ENCODE results near the gene ALK. TPM values are rescaled to one million over a fixed set of nuclear protein-coding genes. Genes with fewer than 3 reads are reported as not detected.
"Not testable (repeated sequence)": the region's sequence is repeated elsewhere in the genome, so short reads cannot be mapped to it uniquely, and the experiment has no call there.

Gene ALK
- total RNA-seq, 4 donors from 2014 or later = 0.32 to 0.42 TPM; not detected in 2

DNA sequence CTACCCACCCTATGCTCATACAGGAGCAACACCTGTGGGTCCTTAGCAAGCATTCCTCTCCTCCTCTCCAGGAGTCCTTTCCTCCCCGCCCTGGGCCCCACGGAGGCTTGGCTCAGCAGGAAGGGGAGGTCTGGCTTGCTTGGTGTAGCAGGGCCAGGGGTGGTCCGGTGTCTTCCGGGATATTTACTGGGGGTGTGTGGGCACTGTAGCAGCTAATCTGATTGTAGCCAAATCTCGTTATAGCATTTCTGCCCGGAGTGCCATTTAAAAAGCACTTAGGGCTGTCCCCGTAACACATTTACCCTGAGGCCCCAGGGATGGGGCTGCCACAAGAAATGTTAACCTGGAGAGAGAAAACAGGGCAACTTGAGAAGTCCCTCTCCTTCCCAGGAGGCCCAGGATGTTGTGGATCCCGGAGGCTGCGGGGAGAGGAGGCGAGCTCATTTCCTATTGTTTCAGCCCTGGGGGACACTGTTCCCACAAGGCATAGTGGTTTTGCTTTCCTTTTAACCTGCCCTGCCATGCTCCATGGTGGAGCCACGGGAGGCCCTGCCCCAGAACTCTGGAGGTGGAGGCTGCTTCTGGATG is 671.6 kb downstream of the ALK start:
- no peaks in the 10 kb centered on the region for H3K4me1 ChIP-seq
- 66% methylated on average over 8 of the region's 11 CpGs for WGBS
- H3K36me3 ChIP-seq = no peaks in the 10 kb centered on the region
- H3K27me3 ChIP-seq = no peaks in the 10 kb centered on the region
- TF ChIP-seq POLR2AphosphoS5 (IDR thresholded peaks at IDR 0.05) = no peak
- no peak for TF ChIP-seq CTCF (IDR thresholded peaks at IDR 0.05)
- TF ChIP-seq POLR2A (IDR thresholded peaks at IDR 0.05) = no peak
- TF ChIP-seq EP300 (IDR thresholded peaks at IDR 0.05) = no peak
- H3K4me3 ChIP-seq = no peak overlapping the region
- H3K27ac ChIP-seq = no peak overlapping the region
- no peak for DNase-seq (ENCODE audit: low spot score in 2 of 2)
- no peaks in the 10 kb centered on the region for H3K9me3 ChIP-seq

DNA sequence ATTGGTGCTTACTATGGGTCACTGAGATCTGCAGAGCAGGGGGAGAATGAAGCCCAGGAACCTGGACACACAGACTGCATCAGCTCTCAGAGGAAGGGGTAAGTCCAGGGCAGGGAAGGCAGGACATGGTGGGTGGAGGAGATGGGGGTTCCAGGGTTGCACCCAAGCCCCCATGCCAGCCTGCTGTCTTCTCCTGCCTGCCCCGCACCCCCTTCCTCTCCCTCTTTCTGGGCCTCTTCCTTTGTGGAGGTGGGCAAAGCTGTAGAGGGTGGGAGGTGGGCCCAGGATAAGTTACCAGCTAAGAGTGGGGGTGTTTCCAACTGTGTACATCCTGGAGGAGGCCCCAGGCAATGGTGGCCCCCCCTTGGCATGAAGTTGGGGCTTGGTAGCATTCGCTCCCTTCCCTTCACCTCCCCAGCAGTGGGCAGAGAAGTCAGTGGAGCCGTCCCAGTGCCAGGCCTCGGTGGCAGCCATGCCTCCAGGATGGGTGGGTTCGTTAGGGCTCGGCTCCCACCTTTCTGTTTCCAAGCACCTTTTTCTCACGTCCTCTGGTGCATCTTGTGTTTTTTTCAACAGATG is 674.0 kb downstream of the ALK start:
- TF ChIP-seq POLR2AphosphoS5 (IDR thresholded peaks at IDR 0.05) (no peak), CTCF (IDR thresholded peaks at IDR 0.05) (no peak), EP300 (IDR thresholded peaks at IDR 0.05) (no peak), POLR2A (IDR thresholded peaks at IDR 0.05) (no peak)
- 73% methylated on average over 7 of the region's 7 CpGs for WGBS

DNA sequence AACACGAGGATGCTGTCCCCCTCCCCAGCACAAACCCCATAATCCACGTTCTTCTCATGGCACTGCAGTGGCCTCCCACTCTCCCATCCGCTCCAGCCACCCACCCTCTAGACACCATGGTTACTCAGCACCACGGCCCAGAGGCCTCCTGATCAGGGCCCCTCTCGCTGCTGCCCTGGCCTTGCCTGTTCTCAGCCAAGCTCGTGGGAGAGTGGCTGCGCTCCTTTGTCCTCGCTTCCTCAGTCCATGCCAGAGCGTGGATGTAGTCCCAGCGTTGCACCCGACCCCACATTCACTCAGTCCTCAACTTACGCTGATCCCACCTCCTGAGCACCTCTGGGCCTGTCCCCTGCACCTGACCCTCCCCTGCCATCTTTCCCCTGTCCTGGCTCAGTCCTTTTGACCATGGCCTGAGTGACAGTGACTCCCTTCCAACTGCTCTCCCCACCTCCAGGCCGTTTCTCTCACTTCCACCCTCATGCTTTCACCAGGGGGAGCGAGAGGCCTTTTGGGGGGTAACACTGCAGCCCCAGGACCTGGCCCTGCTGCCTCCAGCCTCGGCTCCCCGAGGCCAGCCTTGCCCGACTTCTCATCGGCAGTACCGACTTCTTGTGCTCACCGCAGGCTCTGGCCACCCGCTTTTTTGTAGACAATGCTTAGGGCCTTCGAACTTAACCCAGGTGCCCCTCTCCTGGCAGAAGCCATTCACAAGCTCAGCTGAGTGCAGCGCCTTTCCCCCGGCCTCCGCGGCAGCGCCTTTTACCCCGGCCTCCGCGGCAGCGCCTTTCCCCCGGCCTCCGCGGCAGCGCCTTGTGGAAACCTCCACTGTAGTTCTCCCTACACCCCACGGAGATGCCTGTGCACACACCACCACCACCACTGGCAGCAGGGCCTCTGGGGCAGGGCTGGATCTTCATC is 674.7 kb downstream of the ALK start:
- no peaks in the 10 kb centered on the region for H3K27me3 ChIP-seq

More for the DNA sequence above, 674.0 kb downstream of the ALK start:
- H3K36me3 ChIP-seq = no peaks in the 10 kb centered on the region
- H3K4me1 ChIP-seq = no peaks in the 10 kb centered on the region
- no peak overlapping the region for H3K27ac ChIP-seq
- no peak overlapping the region for H3K4me3 ChIP-seq
- H3K9me3 ChIP-seq = no peaks in the 10 kb centered on the region
- DNase-seq (ENCODE audit: low spot score in 2 of 2) = no peak
- no peaks in the 10 kb centered on the region for H3K27me3 ChIP-seq

GRCh38 chr2:29245742-29246382 is 675.5 kb downstream of the ALK start:
- 78% methylated on average over 9 of the region's 10 CpGs for WGBS
- H3K9me3 ChIP-seq = no peaks in the 10 kb centered on the region
- H3K4me1 ChIP-seq = no peaks in the 10 kb centered on the region
- H3K36me3 ChIP-seq = no peaks in the 10 kb centered on the region
- no peak overlapping the region for H3K27ac ChIP-seq
- H3K4me3 ChIP-seq = no peak overlapping the region
- TF ChIP-seq EP300 (IDR thresholded peaks at IDR 0.05) (no peak), CTCF (IDR thresholded peaks at IDR 0.05) (no peak), POLR2A (IDR thresholded peaks at IDR 0.05) (no peak), POLR2AphosphoS5 (IDR thresholded peaks at IDR 0.05) (no peak)
- DNase-seq (ENCODE audit: low spot score in 2 of 2) = no peak
- no peaks in the 10 kb centered on the region for H3K27me3 ChIP-seq

More for the DNA sequence above, 674.7 kb downstream of the ALK start:
- 89% methylated on average over 36 of the region's 36 CpGs for WGBS
- DNase-seq (ENCODE audit: low spot score in 2 of 2) = no peak
- Histone ChIP-seq H3K36me3 (no peaks in the 10 kb centered on the region), H3K9me3 (no peaks in the 10 kb centered on the region), H3K27ac (no peak overlapping the region), H3K4me1 (no peaks in the 10 kb centered on the region), H3K4me3 (no peak overlapping the region)
- TF ChIP-seq POLR2A (IDR thresholded peaks at IDR 0.05) (no peak), EP300 (IDR thresholded peaks at IDR 0.05) (no peak)

GRCh38 chr2:29245035-29245741 is 676.2 kb downstream of the ALK start:
- not testable (repeated sequence) for H3K4me1 ChIP-seq, H3K27me3 ChIP-seq
- WGBS = 100% methylated on average over 1 of the region's 3 CpGs

More at GRCh38 chr2:29245035-29245741, 676.2 kb downstream of the ALK start:
- H3K4me3 ChIP-seq; H3K27ac ChIP-seq; H3K36me3 ChIP-seq; DNase-seq (ENCODE audit: low spot score in 2 of 2); H3K9me3 ChIP-seq: not testable (repeated sequence)
